Common myeloid progenitor, CD34-positive (primary cell): ENCODE measurements around the gene IGF1R.

Experiments used
- CTCF ChIA-PET: fragments of 350-600 bp; sonication (Branson Sonifier 250); formaldehyde crosslinking; loops from one replicate; lab custom pipeline; 2021; ENCODE audit warnings: antibody characterized with exemption; lab: Charles Lee
- POLR2A ChIA-PET: fragments of 350-600 bp; sonication (Branson Sonifier 250); formaldehyde crosslinking; loops from one replicate; lab custom pipeline; 2021; ENCODE audit warnings: antibody characterized with exemption; lab: Charles Lee
- DNase-seq, 3 donors: peaks; one replicate each; pipeline versions ENCODE4 v3.0.0 to v3.0.0-alpha.2; 2013
- H3K27ac ChIP-seq, 2 experiments: 1 replicate in 1 of 2; 2 replicates in 1 of 2; pipeline ENCODE4 v1.7.0; 2013; ENCODE audit warnings: inconsistent platforms in 2 of 2, low read length in 2 of 2, mild to moderate bottlenecking in 2 of 2, low read depth in 1 of 2, moderate library complexity in 1 of 2; ENCODE audit not compliant: severe bottlenecking in 2 of 2, insufficient read depth in 1 of 2, poor library complexity in 1 of 2
- H3K27me3 ChIP-seq, 5 experiments: replicated peaks in 2 of 5; 1 replicate in 3 of 5; 2 replicates in 2 of 5; pipeline versions ENCODE4 v1.6.1 to v1.7.0; 2013; ENCODE audit warnings: low read length in 4 of 5, mild to moderate bottlenecking in 2 of 5, moderate library complexity in 2 of 5, inconsistent platforms in 1 of 5; ENCODE audit not compliant: insufficient read depth in 5 of 5, control insufficient read depth in 4 of 5
- H3K36me3 ChIP-seq, 4 experiments: 1 replicate in 2 of 4; 2 replicates in 2 of 4; pipeline versions ENCODE4 v1.6.1 to v1.7.0; 2013; ENCODE audit warnings: low read length in 3 of 4, control low read depth in 1 of 4, mild to moderate bottlenecking in 1 of 4; ENCODE audit not compliant: control insufficient read depth in 4 of 4, insufficient read depth in 4 of 4
- H3K4me1 ChIP-seq, 4 experiments: 1 replicate in 3 of 4; 2 replicates in 1 of 4; pipeline versions ENCODE4 v1.6.1 to v1.7.1; 2013; ENCODE audit warnings: low read length in 3 of 4, mild to moderate bottlenecking in 3 of 4, control low read depth in 1 of 4, inconsistent platforms in 1 of 4, moderate library complexity in 1 of 4; ENCODE audit not compliant: control insufficient read depth in 4 of 4, insufficient read depth in 4 of 4; ENCODE audit errors: control extremely low read depth in 1 of 4
- H3K4me3 ChIP-seq, 7 experiments: 1 replicate in 4 of 7; 2 replicates in 3 of 7; pipeline versions ENCODE4 v1.5.1 to v1.7.0; 2013; ENCODE audit warnings: mild to moderate bottlenecking in 7 of 7, low read length in 6 of 7, moderate library complexity in 6 of 7, inconsistent platforms in 2 of 7, low read depth in 2 of 7, control low read depth in 1 of 7; ENCODE audit not compliant: insufficient read depth in 4 of 7, control insufficient read depth in 1 of 7; ENCODE audit errors: extremely low read depth in 1 of 7
- H3K9me3 ChIP-seq, 5 experiments: 1 replicate in 4 of 5; 2 replicates in 1 of 5; pipeline versions ENCODE4 v1.6.1 to v1.7.1; 2013; ENCODE audit warnings: low read length in 4 of 5, mild to moderate bottlenecking in 2 of 5, inconsistent platforms in 1 of 5, low read depth in 1 of 5, moderate library complexity in 1 of 5; ENCODE audit not compliant: control insufficient read depth in 4 of 5, insufficient read depth in 2 of 5; ENCODE audit errors: control extremely low read depth in 1 of 5
- whole genome bisulfite sequencing: methylation state at CpG from one replicate; pipeline ENCODE4 v1.1.5; 2013; ENCODE audit not compliant: insufficient coverage; 5-methylcytosine and 5-hydroxymethylcytosine counted together

The IGF1R gene

DNA sequence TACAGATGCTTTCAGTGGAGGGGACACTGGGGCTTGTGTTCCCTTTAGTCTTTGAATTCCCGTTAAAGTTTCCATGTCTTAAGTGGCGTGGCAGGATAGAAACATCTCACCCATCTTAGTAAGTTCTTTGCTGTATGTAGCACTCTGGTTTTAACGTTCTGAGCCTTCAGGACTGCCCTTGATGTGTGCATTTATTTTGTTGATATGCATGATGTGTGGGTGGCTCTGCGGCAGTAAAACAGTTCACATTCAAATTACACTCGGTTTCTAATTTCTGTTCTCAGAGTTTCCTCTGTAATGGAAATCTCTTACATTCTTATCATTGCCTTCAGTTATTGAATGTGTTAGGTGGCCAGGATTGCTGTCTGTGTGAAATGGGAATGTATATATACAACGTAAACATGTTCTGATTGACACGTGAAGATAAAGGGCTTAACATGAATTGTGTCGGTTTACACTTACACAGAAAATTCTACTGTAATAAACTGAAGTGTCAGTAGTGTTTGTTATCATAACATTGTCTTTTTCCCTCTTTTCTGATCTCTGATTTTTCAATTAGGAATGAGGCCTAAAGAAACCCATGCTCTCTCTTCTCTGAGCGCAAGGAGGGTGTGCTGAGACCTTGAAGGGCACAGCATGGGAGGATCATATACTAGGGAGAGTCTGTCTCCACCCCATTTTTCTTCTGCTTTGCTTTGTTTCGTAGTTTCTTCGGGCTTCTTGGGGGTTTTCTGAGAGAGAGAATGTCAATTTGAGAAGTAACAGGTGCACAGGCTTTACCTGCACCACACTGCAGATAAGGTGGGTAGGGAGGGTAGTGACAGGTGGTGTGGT is 51.5 kb downstream of the IGF1R start:
- POLR2A ChIA-PET, result no interaction called here
- no peaks in the 10 kb centered on the region for H3K27me3 ChIP-seq
- DNase-seq, result no peak
- CTCF ChIA-PET, result no interaction called here
- no peaks in the 10 kb centered on the region for H3K36me3 ChIP-seq
- H3K4me1 ChIP-seq, result peaks cover 5 to 18% (median 14%) of the 10 kb centered on the region in 4 experiments
- 85% methylated on average over 4 of the region's 11 CpGs for WGBS
- H3K27ac ChIP-seq, result no peak overlapping the region
- H3K9me3 ChIP-seq, result no peaks in the 10 kb centered on the region
- no peak overlapping the region for H3K4me3 ChIP-seq

DNA sequence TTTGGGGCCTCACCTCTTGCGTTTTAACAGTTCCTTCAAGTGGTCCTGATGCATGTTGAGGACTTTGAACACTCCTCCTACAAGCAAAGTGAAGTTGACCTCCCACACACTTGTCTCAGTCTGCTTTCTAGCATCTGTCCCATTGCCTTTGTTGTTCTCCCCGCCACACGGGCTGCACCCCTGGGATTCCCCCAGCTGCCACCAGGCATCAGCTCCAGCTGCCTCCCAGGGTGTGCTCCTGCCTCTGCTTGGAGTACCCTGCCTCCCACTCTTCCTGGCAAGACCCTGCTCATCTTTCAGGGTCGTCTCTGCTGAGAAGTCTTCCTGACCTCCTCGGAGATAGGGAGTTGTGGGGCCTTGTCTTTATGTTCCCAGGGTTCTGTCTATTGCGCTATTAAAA is 52.2 kb downstream of the IGF1R start:
- DNase-seq, result no peak
- H3K36me3 ChIP-seq, result no peaks in the 10 kb centered on the region
- POLR2A ChIA-PET, result no interaction called here
- no peaks in the 10 kb centered on the region for H3K9me3 ChIP-seq
- no peak overlapping the region for H3K27ac ChIP-seq
- no peak overlapping the region for H3K4me3 ChIP-seq
- H3K27me3 ChIP-seq, result no peaks in the 10 kb centered on the region
- H3K4me1 ChIP-seq, result peaks cover 10 to 25% (median 21%) of the 10 kb centered on the region in 4 experiments
- WGBS, result 93% methylated on average over 5 of the region's 6 CpGs
- CTCF ChIA-PET, result no interaction called here

DNA sequence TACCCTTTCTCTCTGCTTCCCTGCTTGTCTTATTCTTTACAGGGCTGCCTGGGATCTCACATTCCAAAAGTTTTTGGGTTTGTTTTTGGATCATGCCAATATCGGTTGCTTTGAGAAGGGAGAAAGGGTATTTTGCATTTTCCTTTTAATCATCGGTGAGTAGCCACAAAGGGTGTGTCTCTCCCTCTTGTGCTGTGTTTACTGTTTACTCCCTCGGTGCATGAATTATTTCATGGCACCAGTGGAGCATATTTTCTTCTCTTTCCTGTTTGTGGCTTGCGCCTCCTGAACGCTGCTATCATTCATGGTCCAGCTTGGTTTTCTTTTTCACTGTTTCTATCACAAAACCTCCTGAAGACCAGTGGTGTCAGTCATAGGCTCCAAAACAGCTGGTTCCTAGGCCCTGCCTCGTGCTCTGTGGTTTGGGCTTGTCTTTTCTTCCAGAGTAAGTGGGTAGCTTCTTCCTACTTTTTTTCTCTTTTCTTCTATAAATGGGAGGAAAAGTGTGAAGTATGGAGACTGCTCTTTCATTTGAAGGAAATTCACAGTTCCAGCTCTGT is 54.9 kb downstream of the IGF1R start:
- Histone ChIP-seq H3K27ac (peak overlapping the region in 1 of 2 experiments; percentile 46), H3K36me3 (peaks cover 2 to 9% (median 5%) of the 10 kb centered on the region in 4 experiments), H3K4me3 (peak overlapping the region in 2 of 7 experiments; percentile 7 to 24), H3K27me3 (no peaks in the 10 kb centered on the region), H3K4me1 (peaks cover 12 to 28% (median 22%) of the 10 kb centered on the region in 4 experiments), H3K9me3 (no peaks in the 10 kb centered on the region)
- ChIA-PET CTCF (interaction anchor here (1.1 to 2.7 kb wide), 5 partner anchors 9 to 148 kb away, joined by 3 to 8 read pairs (median 5); no protein-coding TSS in a partner anchor), POLR2A (no interaction called here)
- DNase-seq, result peak; percentile 24 to 86 (median 75)
- WGBS, result 25% methylated on average over 5 of the region's 6 CpGs

DNA sequence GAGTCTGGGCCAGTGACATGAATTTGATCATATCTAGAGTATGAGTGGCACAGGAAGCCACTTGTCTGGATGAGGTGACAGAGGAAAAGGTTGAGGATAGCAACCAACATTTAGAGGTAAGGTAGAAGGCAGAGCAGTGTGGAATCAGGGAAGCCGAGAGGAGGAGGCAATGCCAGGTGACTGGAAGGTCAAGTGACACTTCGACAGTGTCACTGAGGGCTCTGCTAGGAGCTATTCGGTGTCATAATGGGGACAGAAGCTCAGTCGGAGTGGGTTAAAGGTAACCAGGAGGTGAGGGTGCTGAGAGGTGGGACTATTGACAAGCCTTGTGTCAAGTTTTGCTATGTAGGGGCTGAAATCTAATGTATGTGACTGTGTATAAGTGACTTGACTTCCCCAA is 56.7 kb downstream of the IGF1R start:
- Histone ChIP-seq H3K9me3 (no peaks in the 10 kb centered on the region), H3K4me1 (peaks cover 12 to 28% (median 22%) of the 10 kb centered on the region in 4 experiments), H3K27ac (no peak overlapping the region), H3K4me3 (no peak overlapping the region), H3K27me3 (no peaks in the 10 kb centered on the region), H3K36me3 (peaks cover 2 to 15% (median 6%) of the 10 kb centered on the region in 4 experiments)
- ChIA-PET POLR2A (no interaction called here), CTCF (interaction anchor here (1.7 to 2.7 kb wide), 3 partner anchors 13 to 16 kb away, joined by 3 to 8 read pairs (median 4); no protein-coding TSS in a partner anchor)
- 98% methylated on average over 4 of the region's 4 CpGs for WGBS
- no peak for DNase-seq

DNA sequence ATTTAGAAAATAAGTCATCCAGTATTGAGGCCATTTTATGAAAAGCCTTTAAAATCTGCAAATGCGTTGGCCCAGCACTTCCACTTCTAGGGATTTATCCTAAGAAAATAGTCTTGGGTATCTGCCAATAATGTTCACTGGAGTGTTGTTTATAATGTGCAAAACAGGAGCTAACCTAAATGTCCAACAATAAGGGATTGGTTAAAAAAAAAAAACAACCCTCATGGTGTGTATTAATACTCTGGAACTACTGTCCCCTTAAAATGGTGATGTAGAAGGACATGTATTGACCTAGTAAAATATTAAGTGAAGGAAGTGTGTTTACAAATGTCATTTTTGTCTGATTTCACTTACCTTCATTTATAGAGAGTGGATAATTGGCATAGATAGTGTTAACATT is 58.0 kb downstream of the IGF1R start:
- Histone ChIP-seq H3K27ac (no peak overlapping the region), H3K27me3 (no peaks in the 10 kb centered on the region), H3K36me3 (peaks cover 3 to 22% (median 12%) of the 10 kb centered on the region in 4 experiments), H3K4me3 (no peak overlapping the region), H3K9me3 (peaks cover 0 to 4% (median 0%) of the 10 kb centered on the region in 5 experiments), H3K4me1 (peaks cover 12 to 28% (median 22%) of the 10 kb centered on the region in 4 experiments)
- POLR2A ChIA-PET, result no interaction called here
- WGBS, result no CpG with 5 or more reads among the region's 1 CpG
- CTCF ChIA-PET, result interaction anchor here (1.4 to 1.8 kb wide), 2 partner anchors 14 to 145 kb away, joined by 3 to 4 read pairs; no protein-coding TSS in a partner anchor
- DNase-seq, result no peak

DNA sequence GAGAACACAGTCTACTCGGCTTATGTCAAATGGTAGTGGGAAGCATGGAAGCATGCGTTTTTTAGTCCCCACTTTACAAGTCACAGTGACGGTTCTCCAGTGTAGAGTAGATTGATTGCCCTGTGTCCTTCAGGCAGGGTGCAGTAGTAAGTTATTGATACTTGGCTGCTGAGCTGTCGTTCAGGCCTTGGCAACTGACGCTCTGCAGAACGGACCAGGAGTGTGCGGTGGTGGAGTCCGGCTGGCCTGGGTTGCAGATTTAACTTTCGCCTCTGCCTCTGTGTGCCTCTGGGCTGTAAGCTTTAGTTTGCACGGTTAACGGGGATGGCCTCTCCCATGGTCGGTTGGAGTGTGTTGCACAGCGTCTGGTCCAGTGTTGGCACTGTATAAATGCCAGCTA is 58.6 kb downstream of the IGF1R start:
- H3K27me3 ChIP-seq, result no peaks in the 10 kb centered on the region
- H3K4me3 ChIP-seq, result no peak overlapping the region
- H3K36me3 ChIP-seq, result peaks cover 3 to 28% (median 15%) of the 10 kb centered on the region in 4 experiments
- peaks cover 12 to 28% (median 22%) of the 10 kb centered on the region in 4 experiments for H3K4me1 ChIP-seq
- H3K27ac ChIP-seq, result no peak overlapping the region
- WGBS, result 98% methylated on average over 12 of the region's 13 CpGs
- H3K9me3 ChIP-seq, result peaks cover 0 to 8% (median 3%) of the 10 kb centered on the region in 5 experiments
- no peak for DNase-seq
- ChIA-PET CTCF (interaction anchor here (1.4 kb wide), 1 partner anchor 144 kb away, joined by 3 read pairs; no protein-coding TSS in a partner anchor), POLR2A (no interaction called here)
